Psoas muscle (tissue), 8 donors: ENCODE results near the gene ARFIP1. TPM values are rescaled to one million over a fixed set of nuclear protein-coding genes. Genes with fewer than 3 reads are reported as not detected.

Experiments used
- ATAC-seq, 4 donors: fragments of 200-7000 bp; cut with Tn5 transposase; one replicate each; pipeline ENCODE4 v1.9.1; 2020; ENCODE audit warnings: moderate library complexity in 3 of 4, mild to moderate bottlenecking in 2 of 4
- DNase-seq, 2 donors: peaks; one replicate each; pipeline ENCODE4 v3.0.0-alpha.2; 2020
- H3K27ac ChIP-seq: fragments of 200-600 bp; one replicate; pipeline ENCODE4 v1.8.0; 2022
- H3K27me3 ChIP-seq, 3 donors: fragments of 200-600 bp in 1 of 3; one replicate each; pipeline versions ENCODE4 v1.6.1 to v1.8.0; 2013 to 2022; ENCODE audit warnings: low read length in 2 of 3, mild to moderate bottlenecking in 2 of 3, moderate library complexity in 1 of 3; ENCODE audit not compliant: insufficient read depth in 3 of 3
- H3K36me3 ChIP-seq, 2 donors: fragments of 200-600 bp in 1 of 2; one replicate each; pipeline versions ENCODE4 v1.6.1 to v1.8.0; 2013 to 2022; ENCODE audit warnings: low read depth in 1 of 2, mild to moderate bottlenecking in 1 of 2, moderate library complexity in 1 of 2; ENCODE audit not compliant: insufficient read depth in 1 of 2
- H3K4me1 ChIP-seq: fragments of 200-600 bp; one replicate; pipeline ENCODE4 v1.8.0; 2022
- H3K4me3 ChIP-seq: fragments of 200-600 bp; one replicate; pipeline ENCODE4 v1.8.0; 2022; ENCODE audit warnings: mild to moderate bottlenecking
- H3K9me3 ChIP-seq: fragments of 200-600 bp; one replicate; pipeline ENCODE4 v1.8.0; 2022
- CTCF ChIP-seq: fragments of 200-600 bp; IDR thresholded peaks from one replicate; pipeline ENCODE4 v1.8.0; 2022; ENCODE audit warnings: antibody characterized with exemption
- WGBS, 3 donors: extraction: QIAGEN DNeasy Blood & Tissue Kit; methylation state at CpG; one replicate each; pipeline versions ENCODE4 v1.1.6 to v1.1.7; 2013; 5-methylcytosine and 5-hydroxymethylcytosine counted together
- intact Hi-C, 2 donors: fragments of 100-400 bp; cut with DNase I; formaldehyde crosslinking; loops; one replicate each; pipeline versions ENCODE4 v1.11.0 to v1.14.2; 2022
- polyA plus RNA-seq, 3 donors: library from polyadenylated mRNA; stranded (reverse); fragments of 200-250 nt; gene quantifications; one replicate each; pipeline ENCODE4 v1.2.3, GENCODE V29; 2013
- total RNA-seq, 4 donors: library from RNA; stranded (reverse); fragmentation: NEBNext Ultra II Directional in 2 of 4; extraction: Animal tissue kit (Norgen Biotek cat#: 25700) in 2 of 4; gene quantifications; one replicate each; pipeline versions ENCODE4 v1.2.1 to v1.2.4, GENCODE V29; 2021 to 2023
- donor health status: healthy with polysubstance abuse.
- donor health status: DM: no; HTN: no; CAD: no; lungs with moderate emphysema.
- donor health status: Bipolar disorder and iron deficiency.
- donor health status: healthy.
- donor health status: DM: yes; HTN: yes; CAD: no.
- donor health status: DM: no; HTN: no; CAD: no.
- donor health status: DM: no; HTN: no; CAD: no.
- donor health status: DM: yes; HTN: yes; CAD: no.

The ARFIP1 gene
- total and polyA plus RNA-seq, 7 donors = 6.8 to 15.7 (median 12.2) TPM

GRCh38 chr4:152847376-152847775 lies 67.6 kb downstream of the ARFIP1 start:
- Histone ChIP-seq H3K27me3 (no peaks in the 10 kb centered on the region), H3K27ac (no peak overlapping the region), H3K4me3 (no peak overlapping the region), H3K4me1 (peaks cover 3% of the 10 kb centered on the region), H3K9me3 (peaks cover under 1% of the 10 kb centered on the region), H3K36me3 (no peaks in the 10 kb centered on the region)
- no peak for TF ChIP-seq CTCF
- ATAC-seq (no peak), DNase-seq (no peak)
- WGBS, 3 donors = 93 to 100% (median 93%) methylated on average over 1 of the region's 1 CpG
- intact Hi-C loops = loop anchor here (2.0 to 5.0 kb wide), 2 partner anchors 280 to 281 kb away; no protein-coding TSS in a partner anchor

- no peak for ATAC-seq
- no peak for TF ChIP-seq CTCF
- Histone ChIP-seq H3K4me3 (no peak overlapping the region), H3K27ac (no peak overlapping the region), H3K36me3 (no peaks in the 10 kb centered on the region), H3K9me3 (peaks cover 12% of the 10 kb centered on the region), H3K27me3 (no peaks in the 10 kb centered on the region), H3K4me1 (peaks cover 3% of the 10 kb centered on the region)
- DNase-seq = no peak
- 93 to 97% (median 95%) methylated on average over 3 of the region's 3 CpGs for WGBS, 3 donors
- intact Hi-C loops = loop anchor here in 1 of 2 donors (5.0 kb wide), 1 partner anchor 279 kb away; no protein-coding TSS in a partner anchor
Observed at GRCh38 chr4:152848508-152848907, 68.8 kb downstream of the ARFIP1 start.

GRCh38 chr4:152849350-152849749 lies 69.6 kb downstream of the ARFIP1 start:
- intact Hi-C loops = loop anchor here in 1 of 2 donors (5.0 kb wide), 1 partner anchor 278 kb away; no protein-coding TSS in a partner anchor
- WGBS, 3 donors = 93 to 96% (median 96%) methylated on average over 2 of the region's 2 CpGs
- Histone ChIP-seq H3K27me3 (no peaks in the 10 kb centered on the region), H3K27ac (no peak overlapping the region), H3K4me3 (no peak overlapping the region), H3K9me3 (peaks cover 18% of the 10 kb centered on the region), H3K36me3 (no peaks in the 10 kb centered on the region), H3K4me1 (peaks cover 3% of the 10 kb centered on the region)
- no peak for DNase-seq
- no peak for TF ChIP-seq CTCF
- no peak for ATAC-seq

- Histone ChIP-seq H3K4me3 (no peak overlapping the region), H3K27ac (peak overlapping the region; percentile 39)
Observed at GRCh38 chr4:152850377-152850776, 70.6 kb downstream of the ARFIP1 start.

More at GRCh38 chr4:152850377-152850776, 70.6 kb downstream of the ARFIP1 start:
- TF ChIP-seq CTCF = no peak
- H3K4me1 ChIP-seq = peaks cover 3% of the 10 kb centered on the region
- no peaks in the 10 kb centered on the region for H3K36me3 ChIP-seq
- ATAC-seq (peak; percentile 93 to 97 (median 96)), DNase-seq (peak; percentile 42 to 64)
- peaks cover 18% of the 10 kb centered on the region for H3K9me3 ChIP-seq
- intact Hi-C loops = no loop called here
- H3K27me3 ChIP-seq = no peaks in the 10 kb centered on the region
- 19 to 26% (median 23%) methylated on average over 4 of the region's 4 CpGs for WGBS, 3 donors
